ENCODE measurements around the gene AP2A2.

The AP2A2 gene

GRCh38 chr11:1049431-1049891 is 123.8 kb downstream of the AP2A2 start:
- no peak overlapping the region for H3K4me3 ChIP-seq (replicated peaks; ENCODE audit: low read depth, low read length)
- no peak for DNase-seq (ENCODE audit: low read depth)
- TF ChIP-seq CTCF (IDR thresholded peaks at IDR 0.05; ENCODE audit: low read length, missing control alignments), result no peak

GRCh38 chr11:1049911-1050580 is 124.4 kb downstream of the AP2A2 start:
- no peak overlapping the region for H3K4me3 ChIP-seq (replicated peaks; ENCODE audit: low read depth, low read length)
- no peak for DNase-seq (ENCODE audit: low read depth)
- TF ChIP-seq CTCF (IDR thresholded peaks at IDR 0.05; ENCODE audit: low read length, missing control alignments), result no peak

GRCh38 chr11:1050581-1051355 is 125.1 kb downstream of the AP2A2 start:
- DNase-seq (ENCODE audit: low read depth), result peak; percentile 65
- no peak overlapping the region for H3K4me3 ChIP-seq (replicated peaks; ENCODE audit: low read depth, low read length)

GRCh38 chr11:1051356-1052132 is 125.9 kb downstream of the AP2A2 start:
- DNase-seq (ENCODE audit: low read depth), result no peak
- no peak for TF ChIP-seq CTCF (IDR thresholded peaks at IDR 0.05; ENCODE audit: low read length, missing control alignments)
- H3K4me3 ChIP-seq (replicated peaks; ENCODE audit: low read depth, low read length), result no peak overlapping the region

More at GRCh38 chr11:1050581-1051355, 125.1 kb downstream of the AP2A2 start:
- peak; percentile 85 for TF ChIP-seq CTCF (IDR thresholded peaks at IDR 0.05; ENCODE audit: low read length, missing control alignments)

- TF ChIP-seq CTCF (IDR thresholded peaks at IDR 0.05; ENCODE audit: low read length, missing control alignments), result no peak
- no peak for DNase-seq (ENCODE audit: low read depth)
- H3K4me3 ChIP-seq (replicated peaks; ENCODE audit: low read depth, low read length), result no peak overlapping the region
These were observed 126.7 kb downstream of the AP2A2 start for GRCh38 chr11:1052133-1053011.

Measured in fibroblast of pulmonary artery (primary cell).